Measurements from ENCODE around the gene TRPC1. TPM values are rescaled to one million over a fixed set of nuclear protein-coding genes. Genes with fewer than 3 reads are reported as not detected.

Gene TRPC1
- total RNA-seq, 1 experiment from 2014 or later = 29.6 TPM

DNA sequence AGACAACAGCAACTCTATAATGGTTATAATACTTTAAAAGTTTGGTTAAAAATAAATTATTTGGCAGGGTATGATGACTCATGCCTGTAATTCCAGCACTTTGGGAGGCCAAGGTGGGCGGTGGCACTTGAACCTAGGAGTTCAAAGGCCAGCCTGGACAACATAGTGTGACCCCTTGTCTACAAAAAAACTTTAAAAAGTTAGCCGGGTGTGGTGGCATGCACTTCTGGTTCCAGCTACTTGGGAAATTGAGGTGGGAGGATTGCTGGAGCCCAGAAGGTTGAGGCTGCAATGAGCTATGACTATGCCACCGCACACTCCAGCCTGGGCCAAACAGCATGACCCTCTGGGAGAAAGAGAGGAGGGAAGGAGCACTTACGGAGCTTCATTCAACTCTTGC is 7.7 kb upstream of the TRPC1 start:
- ATAC-seq = no peak
- ChIA-PET POLR2A (no interaction called here), CTCF (no interaction called here)
- Histone ChIP-seq H3K27ac (ENCODE audit: low read length) (no peak overlapping the region), H3K36me3 (ENCODE audit: control insufficient read depth, insufficient read depth, low read length) (no peaks in the 10 kb centered on the region), H3K4me3 (ENCODE audit: low read depth in 2 of 2, low read length in 2 of 2) (no peak overlapping the region), H3K27me3 (ENCODE audit: control insufficient read depth, insufficient read depth, low read length) (no peaks in the 10 kb centered on the region), H3K4me1 (ENCODE audit: control insufficient read depth, insufficient read depth, low read length) (no peaks in the 10 kb centered on the region), H3K9me3 (ENCODE audit: control insufficient read depth, insufficient read depth, low read depth, low read length) (no peaks in the 10 kb centered on the region)
- no peak for TF ChIP-seq POLR2AphosphoS5 (IDR thresholded peaks at IDR 0.05; ENCODE audit: low read depth, low read length)
- TF ChIP-seq, protein P1, sequence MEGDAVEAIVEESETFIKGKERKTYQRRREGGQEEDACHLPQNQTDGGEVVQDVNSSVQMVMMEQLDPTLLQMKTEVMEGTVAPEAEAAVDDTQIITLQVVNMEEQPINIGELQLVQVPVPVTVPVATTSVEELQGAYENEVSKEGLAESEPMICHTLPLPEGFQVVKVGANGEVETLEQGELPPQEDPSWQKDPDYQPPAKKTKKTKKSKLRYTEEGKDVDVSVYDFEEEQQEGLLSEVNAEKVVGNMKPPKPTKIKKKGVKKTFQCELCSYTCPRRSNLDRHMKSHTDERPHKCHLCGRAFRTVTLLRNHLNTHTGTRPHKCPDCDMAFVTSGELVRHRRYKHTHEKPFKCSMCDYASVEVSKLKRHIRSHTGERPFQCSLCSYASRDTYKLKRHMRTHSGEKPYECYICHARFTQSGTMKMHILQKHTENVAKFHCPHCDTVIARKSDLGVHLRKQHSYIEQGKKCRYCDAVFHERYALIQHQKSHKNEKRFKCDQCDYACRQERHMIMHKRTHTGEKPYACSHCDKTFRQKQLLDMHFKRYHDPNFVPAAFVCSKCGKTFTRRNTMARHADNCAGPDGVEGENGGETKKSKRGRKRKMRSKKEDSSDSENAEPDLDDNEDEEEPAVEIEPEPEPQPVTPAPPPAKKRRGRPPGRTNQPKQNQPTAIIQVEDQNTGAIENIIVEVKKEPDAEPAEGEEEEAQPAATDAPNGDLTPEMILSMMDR (IDR thresholded peaks at IDR 0.05) = no peak
- no peak for TF ChIP-seq SIN3A (IDR thresholded peaks at IDR 0.05; ENCODE audit: borderline replicate concordance, insufficient read depth, low read depth, low read length)
- TF ChIP-seq, protein P2, sequence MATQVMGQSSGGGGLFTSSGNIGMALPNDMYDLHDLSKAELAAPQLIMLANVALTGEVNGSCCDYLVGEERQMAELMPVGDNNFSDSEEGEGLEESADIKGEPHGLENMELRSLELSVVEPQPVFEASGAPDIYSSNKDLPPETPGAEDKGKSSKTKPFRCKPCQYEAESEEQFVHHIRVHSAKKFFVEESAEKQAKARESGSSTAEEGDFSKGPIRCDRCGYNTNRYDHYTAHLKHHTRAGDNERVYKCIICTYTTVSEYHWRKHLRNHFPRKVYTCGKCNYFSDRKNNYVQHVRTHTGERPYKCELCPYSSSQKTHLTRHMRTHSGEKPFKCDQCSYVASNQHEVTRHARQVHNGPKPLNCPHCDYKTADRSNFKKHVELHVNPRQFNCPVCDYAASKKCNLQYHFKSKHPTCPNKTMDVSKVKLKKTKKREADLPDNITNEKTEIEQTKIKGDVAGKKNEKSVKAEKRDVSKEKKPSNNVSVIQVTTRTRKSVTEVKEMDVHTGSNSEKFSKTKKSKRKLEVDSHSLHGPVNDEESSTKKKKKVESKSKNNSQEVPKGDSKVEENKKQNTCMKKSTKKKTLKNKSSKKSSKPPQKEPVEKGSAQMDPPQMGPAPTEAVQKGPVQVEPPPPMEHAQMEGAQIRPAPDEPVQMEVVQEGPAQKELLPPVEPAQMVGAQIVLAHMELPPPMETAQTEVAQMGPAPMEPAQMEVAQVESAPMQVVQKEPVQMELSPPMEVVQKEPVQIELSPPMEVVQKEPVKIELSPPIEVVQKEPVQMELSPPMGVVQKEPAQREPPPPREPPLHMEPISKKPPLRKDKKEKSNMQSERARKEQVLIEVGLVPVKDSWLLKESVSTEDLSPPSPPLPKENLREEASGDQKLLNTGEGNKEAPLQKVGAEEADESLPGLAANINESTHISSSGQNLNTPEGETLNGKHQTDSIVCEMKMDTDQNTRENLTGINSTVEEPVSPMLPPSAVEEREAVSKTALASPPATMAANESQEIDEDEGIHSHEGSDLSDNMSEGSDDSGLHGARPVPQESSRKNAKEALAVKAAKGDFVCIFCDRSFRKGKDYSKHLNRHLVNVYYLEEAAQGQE (IDR thresholded peaks at IDR 0.05; ENCODE audit: insufficient read depth in 1 of 2, low read depth in 2 of 2, low read length in 1 of 2) = no peak
- TF ChIP-seq TCF7L2 (IDR thresholded peaks at IDR 0.05; ENCODE audit: low read depth, low read length) = no peak
- in situ Hi-C loops (cut with HindIII; ENCODE audit: low pct_unique_long_range_greater_than_20kb, low sequenced_read_pairs) (no loop called here), intact Hi-C loops (cut with micrococcal nuclease; ENCODE audit: unreplicated experiment) (no loop called here)
- no TSS peak for BruUV-seq (replicated peaks)
- no peak for DNase-seq (ENCODE audit: low read depth, low spot score)

DNA sequence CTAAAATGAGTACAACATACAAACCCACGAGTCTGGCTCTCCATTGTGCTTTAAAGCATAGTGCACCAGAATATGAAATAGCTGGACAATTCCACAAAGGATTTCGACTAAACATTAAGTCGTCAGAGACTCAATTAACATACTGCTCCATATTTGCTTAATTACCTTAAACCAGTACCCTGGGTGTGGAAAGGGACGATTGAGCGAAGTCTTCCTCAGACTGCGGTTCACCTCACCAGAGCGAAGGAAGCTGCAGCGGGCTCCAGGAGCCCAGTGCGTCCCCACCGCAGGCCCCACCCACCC is 218 bp upstream of the TRPC1 start:
- Histone ChIP-seq H3K9me3 (ENCODE audit: control insufficient read depth, insufficient read depth, low read depth, low read length) (no peaks in the 10 kb centered on the region), H3K27me3 (ENCODE audit: control insufficient read depth, insufficient read depth, low read length) (no peaks in the 10 kb centered on the region), H3K27ac (ENCODE audit: low read length) (peak overlapping the region; percentile 75; the same call in 1 of the 2 replicates), H3K4me1 (ENCODE audit: control insufficient read depth, insufficient read depth, low read length) (peaks cover 17% of the 10 kb centered on the region), H3K36me3 (ENCODE audit: control insufficient read depth, insufficient read depth, low read length) (no peaks in the 10 kb centered on the region), H3K4me3 (ENCODE audit: low read depth in 2 of 2, low read length in 2 of 2) (peak overlapping the region; percentile 93 to 98)
- DNase-seq (ENCODE audit: low read depth, low spot score) = no peak
- intact Hi-C loops (cut with micrococcal nuclease; ENCODE audit: unreplicated experiment) = loop anchor here (5.0 kb wide), 1 partner anchor 121 kb away; no protein-coding TSS in a partner anchor
- BruUV-seq (replicated peaks) = no TSS peak
- ChIA-PET POLR2A (interaction anchor here (0.5 to 0.8 kb wide), 2 partner anchors 128 to 157 kb away, joined by 4 read pairs; partner anchors contain the start of gene PLS1), CTCF (no interaction called here)
- in situ Hi-C loops (cut with HindIII; ENCODE audit: low pct_unique_long_range_greater_than_20kb, low sequenced_read_pairs) = no loop called here
- TF ChIP-seq TCF7L2 (IDR thresholded peaks at IDR 0.05; ENCODE audit: low read depth, low read length) (no peak), POLR2AphosphoS5 (IDR thresholded peaks at IDR 0.05; ENCODE audit: low read depth, low read length) (no peak), SIN3A (IDR thresholded peaks at IDR 0.05; ENCODE audit: borderline replicate concordance, insufficient read depth, low read depth, low read length) (no peak)
- TF ChIP-seq, protein P1 (IDR thresholded peaks at IDR 0.05) = no peak
- TF ChIP-seq, protein P2 (IDR thresholded peaks at IDR 0.05; ENCODE audit: insufficient read depth in 1 of 2, low read depth in 2 of 2, low read length in 1 of 2) = no peak
- ATAC-seq = peak; percentile 1; the same call in 1 of the 2 replicates

Data from Panc1 (cell line).